ENCODE measurements around the gene ZNF674.
"Not testable (repeated sequence)": the region's sequence is repeated elsewhere in the genome, so short reads cannot be mapped to it uniquely, and the experiment has no call there.

The ZNF674 gene

DNA sequence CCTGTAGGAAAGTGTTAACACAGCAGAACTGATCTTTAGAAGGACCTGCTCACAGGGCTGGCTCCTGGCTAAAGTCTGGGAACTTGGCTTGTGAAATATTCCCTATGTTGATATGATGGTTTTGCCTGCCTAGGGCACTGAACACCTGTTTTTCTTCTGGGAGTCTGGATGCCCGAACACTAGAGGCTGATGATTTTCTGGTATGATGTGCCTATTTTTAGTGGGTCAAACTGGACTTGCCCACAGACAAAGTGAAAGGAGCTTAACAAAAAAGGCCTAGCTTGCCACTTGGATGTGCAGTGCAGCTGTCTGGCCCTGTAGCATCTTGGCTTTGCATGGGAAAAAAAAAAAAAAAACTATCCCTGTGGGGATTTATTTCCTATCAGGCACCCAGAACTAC, 39.1 kb downstream of the ZNF674 start:
- TF ChIP-seq POLR2A (IDR thresholded peaks at IDR 0.05; ENCODE audit: extremely low read depth, insufficient read length) (no peak), MAX (IDR thresholded peaks at IDR 0.05; ENCODE audit: low read depth, low read length) (no peak), MYC (IDR thresholded peaks at IDR 0.05; ENCODE audit: low read depth, low read length) (no peak)
- TF ChIP-seq, protein P1, sequence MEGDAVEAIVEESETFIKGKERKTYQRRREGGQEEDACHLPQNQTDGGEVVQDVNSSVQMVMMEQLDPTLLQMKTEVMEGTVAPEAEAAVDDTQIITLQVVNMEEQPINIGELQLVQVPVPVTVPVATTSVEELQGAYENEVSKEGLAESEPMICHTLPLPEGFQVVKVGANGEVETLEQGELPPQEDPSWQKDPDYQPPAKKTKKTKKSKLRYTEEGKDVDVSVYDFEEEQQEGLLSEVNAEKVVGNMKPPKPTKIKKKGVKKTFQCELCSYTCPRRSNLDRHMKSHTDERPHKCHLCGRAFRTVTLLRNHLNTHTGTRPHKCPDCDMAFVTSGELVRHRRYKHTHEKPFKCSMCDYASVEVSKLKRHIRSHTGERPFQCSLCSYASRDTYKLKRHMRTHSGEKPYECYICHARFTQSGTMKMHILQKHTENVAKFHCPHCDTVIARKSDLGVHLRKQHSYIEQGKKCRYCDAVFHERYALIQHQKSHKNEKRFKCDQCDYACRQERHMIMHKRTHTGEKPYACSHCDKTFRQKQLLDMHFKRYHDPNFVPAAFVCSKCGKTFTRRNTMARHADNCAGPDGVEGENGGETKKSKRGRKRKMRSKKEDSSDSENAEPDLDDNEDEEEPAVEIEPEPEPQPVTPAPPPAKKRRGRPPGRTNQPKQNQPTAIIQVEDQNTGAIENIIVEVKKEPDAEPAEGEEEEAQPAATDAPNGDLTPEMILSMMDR (IDR thresholded peaks at IDR 0.05; ENCODE audit: low read depth, low read length) = no peak
- no peak overlapping the region for H3K4me3 ChIP-seq (ENCODE audit: low read depth, low read length)
- no peak for DNase-seq (ENCODE audit: low read depth)

GRCh38 chrX:46502848-46503247, 42.4 kb downstream of the ZNF674 start:
- TF ChIP-seq MYC (IDR thresholded peaks at IDR 0.05; ENCODE audit: low read depth, low read length) = no peak
- no peak for DNase-seq (ENCODE audit: low read depth)
- H3K4me3 ChIP-seq (ENCODE audit: low read depth, low read length) = no peak overlapping the region

DNA sequence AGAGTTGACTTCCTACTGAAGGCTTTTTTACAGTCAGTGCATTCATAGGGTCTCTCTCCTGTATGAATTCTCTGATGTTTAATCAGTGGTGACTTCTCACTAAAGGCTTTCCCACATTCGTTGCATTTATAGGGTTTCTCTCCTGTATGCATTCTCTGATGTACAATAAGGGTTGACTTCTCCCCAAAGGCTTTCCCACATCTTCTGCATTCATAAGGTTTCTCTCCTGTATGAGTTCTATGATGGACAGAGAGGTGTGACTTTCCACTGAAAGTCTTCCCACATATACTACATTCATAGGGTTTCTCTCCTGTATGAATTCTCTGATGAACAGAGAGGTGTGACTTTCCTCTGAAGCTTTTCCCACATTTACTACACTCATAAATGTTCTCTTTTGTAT, 45.2 kb downstream of the ZNF674 start:
- no peak overlapping the region for H3K4me3 ChIP-seq (ENCODE audit: low read depth, low read length)
- no peak for DNase-seq (ENCODE audit: low read depth)
- TF ChIP-seq MAX (IDR thresholded peaks at IDR 0.05; ENCODE audit: low read depth, low read length) (no peak), MYC (IDR thresholded peaks at IDR 0.05; ENCODE audit: low read depth, low read length) (no peak), POLR2A (IDR thresholded peaks at IDR 0.05; ENCODE audit: extremely low read depth, insufficient read length) (no peak)
- TF ChIP-seq, protein P1 (IDR thresholded peaks at IDR 0.05; ENCODE audit: low read depth, low read length) = no peak

- H3K4me3 ChIP-seq (ENCODE audit: low read depth, low read length) = no peak overlapping the region
- DNase-seq (ENCODE audit: low read depth) = no peak
- no peak for TF ChIP-seq MYC (IDR thresholded peaks at IDR 0.05; ENCODE audit: low read depth, low read length)
These were observed 56.5 kb downstream of the ZNF674 start for GRCh38 chrX:46488712-46489111.

DNA sequence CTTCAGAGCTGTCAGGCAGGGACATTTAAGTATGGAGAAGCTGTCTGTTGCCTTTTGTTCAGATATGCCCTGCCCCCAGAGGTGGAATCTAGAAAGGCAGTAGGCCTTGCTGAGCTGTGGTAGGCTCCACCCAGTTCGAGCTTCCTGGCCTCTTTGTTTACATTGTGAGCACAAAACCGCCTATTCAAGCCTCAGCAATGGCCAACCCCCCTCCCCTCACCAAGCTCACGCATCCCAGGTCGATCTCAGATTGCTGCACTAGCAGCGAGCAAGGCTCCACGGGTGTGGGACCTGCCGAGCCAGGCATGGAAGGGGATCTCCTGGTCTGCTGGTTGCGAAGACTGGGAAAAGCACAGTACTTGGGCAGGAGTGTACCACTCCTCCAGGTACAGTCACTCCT, 59.3 kb downstream of the ZNF674 start:
- TF ChIP-seq, protein P1 (IDR thresholded peaks at IDR 0.05; ENCODE audit: low read depth, low read length) = no peak
- TF ChIP-seq MYC (IDR thresholded peaks at IDR 0.05; ENCODE audit: low read depth, low read length) (no peak), MAX (IDR thresholded peaks at IDR 0.05; ENCODE audit: low read depth, low read length) (no peak), POLR2A (IDR thresholded peaks at IDR 0.05; ENCODE audit: extremely low read depth, insufficient read length) (no peak)
- DNase-seq (ENCODE audit: low read depth) = no peak
- H3K4me3 ChIP-seq (ENCODE audit: low read depth, low read length) = no peak overlapping the region

DNA sequence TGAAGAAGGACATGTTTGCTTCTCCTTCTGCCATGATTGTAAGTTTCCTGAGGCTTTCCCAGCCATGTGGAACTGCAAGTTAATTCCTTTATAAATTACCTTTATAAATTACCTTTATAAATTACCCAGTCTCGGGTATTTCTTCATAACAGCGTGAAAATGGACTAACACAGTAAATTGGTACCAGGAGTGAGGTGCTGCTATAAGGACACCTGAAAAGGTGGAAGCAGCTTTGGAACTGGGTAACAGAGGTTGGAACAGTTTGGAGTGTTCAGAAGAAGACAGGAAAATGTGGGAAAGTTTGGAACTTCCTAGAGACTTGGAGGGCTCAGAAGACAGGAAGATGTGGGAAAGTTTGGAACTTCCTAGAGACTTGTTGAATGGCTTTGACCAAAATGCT, 66.6 kb downstream of the ZNF674 start:
- DNase-seq (ENCODE audit: low read depth) = not testable (repeated sequence)

DNA sequence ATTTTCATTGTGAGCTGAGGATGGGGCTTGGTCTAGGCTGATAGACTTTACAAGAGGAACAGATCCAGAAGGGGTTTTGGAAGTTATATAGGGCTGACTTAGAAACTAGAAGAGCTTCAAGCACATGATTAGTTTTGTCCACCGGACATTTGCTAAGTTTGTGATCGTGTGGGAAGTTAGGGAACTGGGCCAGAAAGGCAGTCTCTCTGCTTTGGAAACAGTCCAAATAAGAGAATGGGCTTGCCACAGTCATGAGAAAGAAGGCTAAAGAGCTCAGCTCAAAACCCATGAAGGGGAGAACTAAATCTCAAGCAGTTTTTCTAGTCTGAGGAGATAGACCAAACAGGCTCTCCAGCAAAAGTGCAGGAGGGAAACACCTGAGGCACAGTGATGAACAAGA, 67.8 kb downstream of the ZNF674 start:
- TF ChIP-seq, protein P1 (IDR thresholded peaks at IDR 0.05; ENCODE audit: low read depth, low read length) = no peak
- no peak for TF ChIP-seq POLR2A (IDR thresholded peaks at IDR 0.05; ENCODE audit: extremely low read depth, insufficient read length)
- TF ChIP-seq MYC (IDR thresholded peaks at IDR 0.05; ENCODE audit: low read depth, low read length) = no peak
- TF ChIP-seq MAX (IDR thresholded peaks at IDR 0.05; ENCODE audit: low read depth, low read length) = no peak
- no peak overlapping the region for H3K4me3 ChIP-seq (ENCODE audit: low read depth, low read length)
- no peak for DNase-seq (ENCODE audit: low read depth)

More for the DNA sequence above, 66.6 kb downstream of the ZNF674 start:
- not testable (repeated sequence) for H3K4me3 ChIP-seq (ENCODE audit: low read depth, low read length)

GRCh38 chrX:46465203-46465602, 80.0 kb downstream of the ZNF674 start:
- no peak for DNase-seq (ENCODE audit: low read depth)
- TF ChIP-seq, protein P1 (IDR thresholded peaks at IDR 0.05; ENCODE audit: low read depth, low read length) = no peak
- TF ChIP-seq MYC (IDR thresholded peaks at IDR 0.05; ENCODE audit: low read depth, low read length) = no peak
- no peak for TF ChIP-seq POLR2A (IDR thresholded peaks at IDR 0.05; ENCODE audit: extremely low read depth, insufficient read length)
- no peak overlapping the region for H3K4me3 ChIP-seq (ENCODE audit: low read depth, low read length)
